K562 (cell line): ENCODE results near the gene ZSWIM3. TPM values are rescaled to one million over a fixed set of nuclear protein-coding genes. Genes with fewer than 3 reads are reported as not detected.

Experiments
- CTCF ChIP-seq, 3 experiments: IDR thresholded peaks in 2 of 3; conservative IDR thresholded peaks in 1 of 3; 2 replicates each; pipeline ENCODE4 v1.5.1; 2011 to 2012; ENCODE audit warnings: low read length in 3 of 3, mild to moderate bottlenecking in 3 of 3, control low read depth in 2 of 3, improper control_type of control experiment in 1 of 3, inconsistent platforms in 1 of 3, low read depth in 1 of 3, mixed read lengths in 1 of 3, moderate library complexity in 1 of 3; ENCODE audit not compliant: insufficient read depth in 2 of 3
- ERF ChIP-seq: fragments of 450-650 bp; formaldehyde crosslinking; IDR thresholded peaks from 2 replicates; pipeline ENCODE4 v1.4.0; 2020; ENCODE audit warnings: mild to moderate bottlenecking, mixed read lengths
- GMEB1 ChIP-seq: fragments of 250-450 bp; sonication (Bioruptor Pico); IDR thresholded peaks from 2 replicates; pipeline ENCODE4 v1.4.0; 2020; ENCODE audit warnings: mild to moderate bottlenecking
- HDAC6 ChIP-seq: IDR thresholded peaks from 2 replicates; pipeline ENCODE4 v1.6.1; 2012; ENCODE audit warnings: low read depth, mild to moderate bottlenecking, control low read depth, inconsistent platforms, low read length, moderate library complexity
- HDAC8 ChIP-seq: fragments of 450-650 bp; IDR thresholded peaks from 2 replicates; pipeline ENCODE4 v1.6.1; 2016; ENCODE audit warnings: mild to moderate bottlenecking, missing genetic modification characterization, moderate library complexity, missing compliant biosample characterization
- HMG20B ChIP-seq: fragments of 250-450 bp; sonication (Bioruptor Pico); IDR thresholded peaks from 2 replicates; pipeline ENCODE4 v1.5.0; 2021; ENCODE audit warnings: mild to moderate bottlenecking
- KLF10 ChIP-seq: fragments of 250-450 bp; sonication (Bioruptor Pico); IDR thresholded peaks from 2 replicates; pipeline ENCODE4 v1.6.1; 2021; ENCODE audit warnings: matching md5 sums
- PHB ChIP-seq: fragments of 250-450 bp; sonication (Bioruptor Pico); IDR thresholded peaks from 2 replicates; pipeline ENCODE4 v1.5.0; 2021
- PRPF4 ChIP-seq: fragments of 200-400 bp; formaldehyde crosslinking; IDR thresholded peaks from one replicate; pipeline ENCODE4 v1.6.1; 2017; ENCODE audit warnings: low read length, low read depth, mild to moderate bottlenecking; ENCODE audit not compliant: insufficient read depth, poor library complexity, severe bottlenecking
- RAD51 ChIP-seq: fragments of 450-650 bp; IDR thresholded peaks from 2 replicates; pipeline ENCODE4 v1.7.1; 2016; ENCODE audit warnings: low read depth, mild to moderate bottlenecking, borderline replicate concordance
- RUNX1 ChIP-seq: sonication (generic); IDR thresholded peaks from 2 replicates; pipeline ENCODE4 v1.6.1; 2016; ENCODE audit warnings: antibody characterized with exemption, low read depth
- polyA plus RNA-seq, 8 experiments: library from polyadenylated mRNA; depleted of rRNA in 4 of 8; stranded (reverse) in 5 of 8; unstranded in 3 of 8; fragments of >200 nt; fragmentation: Nextera tagmentation in 2 of 8; fragmentation: Illumina TruSeq in 1 of 8; extraction: Ambion mirVana in 2 of 8; extraction: Trizol in 1 of 8; gene quantifications; 2 replicates each; pipeline versions ENCODE4 v1.2.1 to v1.2.3, GENCODE V29; 2011 to 2014; ENCODE audit warnings: inconsistent platforms in 1 of 8, missing spikeins in 1 of 8
- total RNA-seq, 7 experiments: library from RNA; depleted of rRNA in 6 of 7; stranded (reverse); fragments of >200 nt in 6 of 7; fragmentation: Illumina TruSeq in 2 of 7; extraction: Trizol in 2 of 7; gene quantifications; 2 replicates each; pipeline versions ENCODE4 v1.2.1 to v1.2.3, GENCODE V29; 2011 to 2021; ENCODE audit warnings: low replicate concordance in 1 of 7
- TF ChIP-seq, protein P1 (sequence below): fragments of 250-450 bp; sonication (Bioruptor Pico); IDR thresholded peaks from 2 replicates; pipeline ENCODE4 v1.5.0; 2021; ENCODE audit warnings: mild to moderate bottlenecking, borderline replicate concordance
- TF ChIP-seq, protein P2 (sequence below): fragments of 200-400 bp; formaldehyde crosslinking; IDR thresholded peaks from 2 replicates; pipeline ENCODE4 v1.6.1; 2017; ENCODE audit warnings: mild to moderate bottlenecking, low read depth, low read length, moderate library complexity
- TF ChIP-seq, protein P3 (sequence below): fragments of 450-650 bp; IDR thresholded peaks from 2 replicates; pipeline ENCODE4 v1.7.0; 2016; ENCODE audit warnings: borderline replicate concordance
- TF ChIP-seq, protein P4 (sequence below): sonication (generic); formaldehyde crosslinking; IDR thresholded peaks from 2 replicates; pipeline ENCODE4 v1.8.1; 2023; ENCODE audit warnings: mild to moderate bottlenecking, missing genetic modification reagents

Gene ZSWIM3
- total and polyA plus RNA-seq, 9 of the 15 experiments (the other 6 are each of a cell fraction or from before 2014, with no cell fraction given), result 1.7 to 4.3 (median 2.9) TPM

- TF ChIP-seq, protein P1, sequence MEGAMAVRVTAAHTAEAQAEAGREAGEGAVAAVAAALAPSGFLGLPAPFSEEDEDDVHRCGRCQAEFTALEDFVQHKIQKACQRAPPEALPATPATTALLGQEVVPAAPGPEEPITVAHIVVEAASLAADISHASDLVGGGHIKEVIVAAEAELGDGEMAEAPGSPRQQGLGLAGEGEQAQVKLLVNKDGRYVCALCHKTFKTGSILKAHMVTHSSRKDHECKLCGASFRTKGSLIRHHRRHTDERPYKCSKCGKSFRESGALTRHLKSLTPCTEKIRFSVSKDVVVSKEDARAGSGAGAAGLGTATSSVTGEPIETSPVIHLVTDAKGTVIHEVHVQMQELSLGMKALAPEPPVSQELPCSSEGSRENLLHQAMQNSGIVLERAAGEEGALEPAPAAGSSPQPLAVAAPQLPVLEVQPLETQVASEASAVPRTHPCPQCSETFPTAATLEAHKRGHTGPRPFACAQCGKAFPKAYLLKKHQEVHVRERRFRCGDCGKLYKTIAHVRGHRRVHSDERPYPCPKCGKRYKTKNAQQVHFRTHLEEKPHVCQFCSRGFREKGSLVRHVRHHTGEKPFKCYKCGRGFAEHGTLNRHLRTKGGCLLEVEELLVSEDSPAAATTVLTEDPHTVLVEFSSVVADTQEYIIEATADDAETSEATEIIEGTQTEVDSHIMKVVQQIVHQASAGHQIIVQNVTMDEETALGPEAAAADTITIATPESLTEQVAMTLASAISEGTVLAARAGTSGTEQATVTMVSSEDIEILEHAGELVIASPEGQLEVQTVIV (CRISPR knock-in tag), result no peak
- TF ChIP-seq, protein P2, sequence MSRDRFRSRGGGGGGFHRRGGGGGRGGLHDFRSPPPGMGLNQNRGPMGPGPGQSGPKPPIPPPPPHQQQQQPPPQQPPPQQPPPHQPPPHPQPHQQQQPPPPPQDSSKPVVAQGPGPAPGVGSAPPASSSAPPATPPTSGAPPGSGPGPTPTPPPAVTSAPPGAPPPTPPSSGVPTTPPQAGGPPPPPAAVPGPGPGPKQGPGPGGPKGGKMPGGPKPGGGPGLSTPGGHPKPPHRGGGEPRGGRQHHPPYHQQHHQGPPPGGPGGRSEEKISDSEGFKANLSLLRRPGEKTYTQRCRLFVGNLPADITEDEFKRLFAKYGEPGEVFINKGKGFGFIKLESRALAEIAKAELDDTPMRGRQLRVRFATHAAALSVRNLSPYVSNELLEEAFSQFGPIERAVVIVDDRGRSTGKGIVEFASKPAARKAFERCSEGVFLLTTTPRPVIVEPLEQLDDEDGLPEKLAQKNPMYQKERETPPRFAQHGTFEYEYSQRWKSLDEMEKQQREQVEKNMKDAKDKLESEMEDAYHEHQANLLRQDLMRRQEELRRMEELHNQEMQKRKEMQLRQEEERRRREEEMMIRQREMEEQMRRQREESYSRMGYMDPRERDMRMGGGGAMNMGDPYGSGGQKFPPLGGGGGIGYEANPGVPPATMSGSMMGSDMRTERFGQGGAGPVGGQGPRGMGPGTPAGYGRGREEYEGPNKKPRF, result no peak
- no peak for TF ChIP-seq KLF10 (CRISPR knock-in tag)
- no peak for TF ChIP-seq HDAC8 (tag)
- TF ChIP-seq HMG20B (CRISPR knock-in tag), result no peak
- TF ChIP-seq, protein P3, sequence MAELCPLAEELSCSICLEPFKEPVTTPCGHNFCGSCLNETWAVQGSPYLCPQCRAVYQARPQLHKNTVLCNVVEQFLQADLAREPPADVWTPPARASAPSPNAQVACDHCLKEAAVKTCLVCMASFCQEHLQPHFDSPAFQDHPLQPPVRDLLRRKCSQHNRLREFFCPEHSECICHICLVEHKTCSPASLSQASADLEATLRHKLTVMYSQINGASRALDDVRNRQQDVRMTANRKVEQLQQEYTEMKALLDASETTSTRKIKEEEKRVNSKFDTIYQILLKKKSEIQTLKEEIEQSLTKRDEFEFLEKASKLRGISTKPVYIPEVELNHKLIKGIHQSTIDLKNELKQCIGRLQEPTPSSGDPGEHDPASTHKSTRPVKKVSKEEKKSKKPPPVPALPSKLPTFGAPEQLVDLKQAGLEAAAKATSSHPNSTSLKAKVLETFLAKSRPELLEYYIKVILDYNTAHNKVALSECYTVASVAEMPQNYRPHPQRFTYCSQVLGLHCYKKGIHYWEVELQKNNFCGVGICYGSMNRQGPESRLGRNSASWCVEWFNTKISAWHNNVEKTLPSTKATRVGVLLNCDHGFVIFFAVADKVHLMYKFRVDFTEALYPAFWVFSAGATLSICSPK, result no peak
- TF ChIP-seq CTCF (IDR thresholded peaks at IDR 0.05 in 2 of 3, conservative IDR thresholded peaks at IDR 0.05 in 1 of 3; ENCODE audit: insufficient read depth in 2 of 3, low read depth in 1 of 3, low read length in 3 of 3), result no peak
- no peak for TF ChIP-seq GMEB1
- TF ChIP-seq PHB (CRISPR knock-in tag), result no peak
- TF ChIP-seq PRPF4, result no peak
- TF ChIP-seq RAD51, result no peak
- no peak for TF ChIP-seq RUNX1
- TF ChIP-seq, protein P4, sequence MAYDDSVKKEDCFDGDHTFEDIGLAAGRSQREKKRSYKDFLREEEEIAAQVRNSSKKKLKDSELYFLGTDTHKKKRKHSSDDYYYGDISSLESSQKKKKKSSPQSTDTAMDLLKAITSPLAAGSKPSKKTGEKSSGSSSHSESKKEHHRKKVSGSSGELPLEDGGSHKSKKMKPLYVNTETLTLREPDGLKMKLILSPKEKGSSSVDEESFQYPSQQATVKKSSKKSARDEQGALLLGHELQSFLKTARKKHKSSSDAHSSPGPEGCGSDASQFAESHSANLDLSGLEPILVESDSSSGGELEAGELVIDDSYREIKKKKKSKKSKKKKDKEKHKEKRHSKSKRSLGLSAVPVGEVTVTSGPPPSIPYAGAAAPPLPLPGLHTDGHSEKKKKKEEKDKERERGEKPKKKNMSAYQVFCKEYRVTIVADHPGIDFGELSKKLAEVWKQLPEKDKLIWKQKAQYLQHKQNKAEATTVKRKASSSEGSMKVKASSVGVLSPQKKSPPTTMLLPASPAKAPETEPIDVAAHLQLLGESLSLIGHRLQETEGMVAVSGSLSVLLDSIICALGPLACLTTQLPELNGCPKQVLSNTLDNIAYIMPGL, result no peak
- TF ChIP-seq HDAC6, result no peak
- no peak for TF ChIP-seq ERF
Measured at GRCh38 chr20:45841407-45842129, 15.8 kb upstream of the ZSWIM3 start (continued).
